Lower lobe of right lung (tissue), 2 donors: Measurements from ENCODE around the gene MACROD2. TPM values are rescaled to one million over a fixed set of nuclear protein-coding genes. Genes with fewer than 3 reads are reported as not detected.

Source experiments
- ATAC-seq, 2 donors: fragments of 200-7000 bp; cut with Tn5 transposase; one replicate each; pipeline ENCODE4 v1.9.1; 2020 to 2022; ENCODE audit warnings: mild to moderate bottlenecking in 2 of 2, moderate library complexity in 2 of 2
- DNase-seq: peaks from one replicate; pipeline ENCODE4 v3.0.0-alpha.2; 2020
- H3K27ac ChIP-seq: fragments of 200-600 bp; one replicate; pipeline ENCODE4 v1.8.0; 2022
- H3K27me3 ChIP-seq: fragments of 200-600 bp; one replicate; pipeline ENCODE4 v1.8.0; 2022; ENCODE audit warnings: low read depth
- H3K36me3 ChIP-seq: fragments of 200-600 bp; one replicate; pipeline ENCODE4 v1.8.0; 2022; ENCODE audit warnings: mild to moderate bottlenecking
- H3K4me1 ChIP-seq: fragments of 200-600 bp; one replicate; pipeline ENCODE4 v1.8.0; 2022
- H3K4me3 ChIP-seq: fragments of 200-600 bp; one replicate; pipeline ENCODE4 v1.8.0; 2022; ENCODE audit warnings: mild to moderate bottlenecking
- H3K9me3 ChIP-seq: fragments of 200-600 bp; one replicate; pipeline ENCODE4 v1.8.0; 2022
- intact Hi-C: fragments of 100-400 bp; cut with DNase I; formaldehyde crosslinking; loops from one replicate; pipeline ENCODE4 v1.11.0; 2022
- total RNA-seq: library from RNA; stranded (reverse); fragmentation: NEBNext Ultra II Directional; extraction: Animal tissue kit (Norgen Biotek cat#: 25700); gene quantifications from one replicate; pipeline ENCODE4 v1.2.1, GENCODE V29; 2021
- TF ChIP-seq, protein P1 (sequence below): fragments of 200-600 bp; IDR thresholded peaks from one replicate; pipeline ENCODE4 v1.8.0; 2022; ENCODE audit warnings: antibody characterized with exemption, mild to moderate bottlenecking
- donor health status: DM: no; HTN: yes; CAD: no; lungs with severe emphysema.

Gene MACROD2
- total RNA-seq, 1 donor from 2014 or later: 73.0 TPM

DNA sequence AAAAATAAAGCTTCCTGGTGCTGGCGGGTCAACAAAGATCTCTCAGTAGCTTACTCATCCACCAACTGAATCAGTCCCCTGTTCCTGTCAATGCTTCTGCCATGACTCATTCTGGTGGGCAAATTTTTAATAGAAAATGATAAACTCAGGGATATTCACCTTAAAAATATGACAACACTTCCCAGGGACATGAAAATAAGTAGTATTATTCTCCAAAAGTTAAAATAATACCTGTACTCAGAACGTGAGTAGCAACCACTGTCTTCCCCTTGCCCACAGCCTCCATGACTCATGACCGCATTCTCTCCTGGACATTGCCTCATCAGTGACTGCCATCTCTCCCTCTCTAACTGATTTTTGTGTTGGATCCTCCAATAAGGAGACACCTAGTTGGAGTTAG is 2025.7 kb downstream of the MACROD2 start:
- Histone ChIP-seq H3K4me3 (no peak overlapping the region), H3K4me1 (no peaks in the 10 kb centered on the region), H3K36me3 (no peaks in the 10 kb centered on the region), H3K27ac (no peak overlapping the region), H3K9me3 (no peaks in the 10 kb centered on the region), H3K27me3 (no peaks in the 10 kb centered on the region)
- no peak for DNase-seq
- ATAC-seq: no peak
- TF ChIP-seq, protein P1, sequence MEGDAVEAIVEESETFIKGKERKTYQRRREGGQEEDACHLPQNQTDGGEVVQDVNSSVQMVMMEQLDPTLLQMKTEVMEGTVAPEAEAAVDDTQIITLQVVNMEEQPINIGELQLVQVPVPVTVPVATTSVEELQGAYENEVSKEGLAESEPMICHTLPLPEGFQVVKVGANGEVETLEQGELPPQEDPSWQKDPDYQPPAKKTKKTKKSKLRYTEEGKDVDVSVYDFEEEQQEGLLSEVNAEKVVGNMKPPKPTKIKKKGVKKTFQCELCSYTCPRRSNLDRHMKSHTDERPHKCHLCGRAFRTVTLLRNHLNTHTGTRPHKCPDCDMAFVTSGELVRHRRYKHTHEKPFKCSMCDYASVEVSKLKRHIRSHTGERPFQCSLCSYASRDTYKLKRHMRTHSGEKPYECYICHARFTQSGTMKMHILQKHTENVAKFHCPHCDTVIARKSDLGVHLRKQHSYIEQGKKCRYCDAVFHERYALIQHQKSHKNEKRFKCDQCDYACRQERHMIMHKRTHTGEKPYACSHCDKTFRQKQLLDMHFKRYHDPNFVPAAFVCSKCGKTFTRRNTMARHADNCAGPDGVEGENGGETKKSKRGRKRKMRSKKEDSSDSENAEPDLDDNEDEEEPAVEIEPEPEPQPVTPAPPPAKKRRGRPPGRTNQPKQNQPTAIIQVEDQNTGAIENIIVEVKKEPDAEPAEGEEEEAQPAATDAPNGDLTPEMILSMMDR: no peak
- intact Hi-C loops: no loop called here

DNA sequence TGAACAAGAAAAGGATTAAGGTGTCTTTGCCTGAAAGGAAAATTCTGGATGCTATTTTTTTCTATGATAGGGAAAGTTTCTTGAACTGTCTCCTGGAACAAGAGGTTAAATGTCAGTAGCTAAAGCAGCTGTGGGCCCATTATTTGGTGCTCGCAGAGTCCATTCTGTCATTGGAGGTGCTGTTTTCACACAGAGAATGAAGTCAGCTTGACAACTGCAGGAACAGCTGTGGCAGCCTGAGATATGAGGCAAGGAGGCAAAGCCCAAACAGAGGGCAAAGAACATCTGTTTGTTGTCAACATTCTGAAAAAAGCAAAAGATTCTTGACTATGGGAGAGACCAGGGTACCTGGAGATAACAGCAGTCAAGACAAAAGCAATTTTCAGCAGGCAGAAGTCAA is 2029.8 kb downstream of the MACROD2 start:
- ATAC-seq (no peak), DNase-seq (no peak)
- TF ChIP-seq, protein P1: no peak
- Histone ChIP-seq H3K36me3 (no peaks in the 10 kb centered on the region), H3K27ac (no peak overlapping the region), H3K27me3 (no peaks in the 10 kb centered on the region), H3K4me3 (no peak overlapping the region), H3K9me3 (no peaks in the 10 kb centered on the region), H3K4me1 (no peaks in the 10 kb centered on the region)
- intact Hi-C loops: no loop called here

DNA sequence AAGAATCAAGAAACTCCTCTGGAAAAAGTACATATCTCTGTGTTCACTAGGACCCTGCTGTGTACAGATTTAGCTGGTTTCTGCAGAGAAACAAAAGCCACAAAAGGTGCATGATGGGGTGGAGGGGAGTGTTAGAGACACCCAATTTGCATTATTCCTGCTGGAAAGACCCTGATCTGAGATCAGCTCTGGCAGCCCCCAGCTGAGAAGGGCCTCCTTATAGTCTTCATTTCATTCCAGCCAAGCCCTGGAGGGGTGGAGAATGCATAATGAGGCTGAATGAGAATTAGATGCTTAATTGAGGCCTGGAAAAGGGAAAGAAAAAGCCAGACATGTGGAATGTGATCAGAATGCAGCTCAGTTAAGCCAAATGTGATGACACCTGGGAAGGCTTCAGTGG is 2032.4 kb downstream of the MACROD2 start:
- Histone ChIP-seq H3K4me1 (no peaks in the 10 kb centered on the region), H3K4me3 (no peak overlapping the region), H3K36me3 (no peaks in the 10 kb centered on the region), H3K27me3 (no peaks in the 10 kb centered on the region), H3K9me3 (no peaks in the 10 kb centered on the region), H3K27ac (no peak overlapping the region)
- ATAC-seq (no peak), DNase-seq (no peak)
- intact Hi-C loops: no loop called here
- TF ChIP-seq, protein P1: no peak

DNA sequence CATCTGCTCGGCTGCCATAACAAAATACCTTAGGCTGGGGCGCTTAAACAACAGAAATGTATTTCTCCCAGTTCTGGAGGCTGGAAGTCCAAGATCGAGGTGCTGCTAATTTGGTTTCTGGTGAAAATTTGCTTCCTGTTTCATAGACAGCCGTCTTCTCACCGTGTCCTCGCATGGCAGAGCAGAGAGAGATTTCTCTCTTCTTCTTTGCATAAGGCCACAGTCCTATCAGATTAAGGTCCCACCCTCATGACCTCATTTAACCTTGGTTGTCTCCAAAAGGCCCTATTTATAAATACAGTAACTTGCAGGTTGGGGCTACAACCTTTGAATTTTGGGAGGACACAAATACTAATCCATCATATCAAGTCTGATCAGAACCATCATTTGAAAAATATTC is 2033.6 kb downstream of the MACROD2 start:
- Histone ChIP-seq H3K9me3 (no peaks in the 10 kb centered on the region), H3K4me1 (no peaks in the 10 kb centered on the region), H3K27ac (no peak overlapping the region), H3K27me3 (no peaks in the 10 kb centered on the region), H3K36me3 (no peaks in the 10 kb centered on the region), H3K4me3 (no peak overlapping the region)
- intact Hi-C loops: no loop called here
- TF ChIP-seq, protein P1: no peak
- ATAC-seq (no peak), DNase-seq (no peak)

DNA sequence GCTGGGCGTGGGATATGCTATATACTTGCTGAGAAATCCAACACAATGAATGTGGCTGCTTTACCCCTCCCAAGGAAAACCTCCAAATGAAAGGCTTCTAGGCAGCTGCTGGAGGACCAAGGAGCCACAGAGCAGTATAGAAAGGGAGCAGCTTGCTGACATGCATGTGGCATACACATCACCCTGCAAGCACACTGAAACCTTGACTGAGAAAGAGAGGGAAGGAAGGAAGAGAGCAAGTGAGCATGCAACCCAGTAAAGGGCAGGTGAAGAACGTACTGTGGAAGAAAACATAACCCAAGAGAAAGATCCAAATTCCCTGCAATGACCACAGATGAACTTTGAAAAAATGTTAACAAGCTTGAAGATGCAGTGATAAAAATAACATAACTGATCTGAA is 2034.9 kb downstream of the MACROD2 start:
- Histone ChIP-seq H3K36me3 (no peaks in the 10 kb centered on the region), H3K9me3 (no peaks in the 10 kb centered on the region), H3K4me3 (no peak overlapping the region), H3K27ac (no peak overlapping the region), H3K4me1 (no peaks in the 10 kb centered on the region), H3K27me3 (no peaks in the 10 kb centered on the region)
- TF ChIP-seq, protein P1: no peak
- intact Hi-C loops: no loop called here
- no peak for DNase-seq
- ATAC-seq: no peak

DNA sequence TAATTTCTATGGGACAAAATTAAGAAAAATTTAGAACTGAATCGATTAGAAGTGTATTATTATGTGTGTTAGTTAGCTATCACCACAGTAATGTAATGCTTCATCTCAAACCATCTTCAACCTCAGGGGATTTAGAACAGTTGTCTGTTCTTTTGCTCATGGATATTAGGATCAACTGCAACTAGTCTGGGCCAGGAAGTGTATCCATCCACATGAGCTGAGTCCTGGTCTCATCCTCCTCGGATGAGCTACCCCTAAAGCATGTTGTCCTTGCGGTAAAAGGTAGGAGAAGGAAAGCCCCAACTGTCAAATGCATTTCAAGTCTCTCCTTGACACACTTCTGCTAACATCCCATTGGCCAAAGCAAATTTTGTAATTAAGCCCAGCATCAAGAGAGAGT is 2040.3 kb downstream of the MACROD2 start:
- Histone ChIP-seq H3K4me1 (no peaks in the 10 kb centered on the region), H3K36me3 (no peaks in the 10 kb centered on the region), H3K27ac (no peak overlapping the region), H3K27me3 (no peaks in the 10 kb centered on the region), H3K4me3 (no peak overlapping the region), H3K9me3 (no peaks in the 10 kb centered on the region)
- intact Hi-C loops: no loop called here
- DNase-seq (no peak), ATAC-seq (no peak)
- TF ChIP-seq, protein P1: no peak
